ENCODE results near the gene NUMB. TPM values are rescaled to one million over a fixed set of nuclear protein-coding genes. Genes with fewer than 3 reads are reported as not detected.

Gene NUMB
- total RNA-seq, 1 experiment from 2014 or later: 42.0 TPM

DNA sequence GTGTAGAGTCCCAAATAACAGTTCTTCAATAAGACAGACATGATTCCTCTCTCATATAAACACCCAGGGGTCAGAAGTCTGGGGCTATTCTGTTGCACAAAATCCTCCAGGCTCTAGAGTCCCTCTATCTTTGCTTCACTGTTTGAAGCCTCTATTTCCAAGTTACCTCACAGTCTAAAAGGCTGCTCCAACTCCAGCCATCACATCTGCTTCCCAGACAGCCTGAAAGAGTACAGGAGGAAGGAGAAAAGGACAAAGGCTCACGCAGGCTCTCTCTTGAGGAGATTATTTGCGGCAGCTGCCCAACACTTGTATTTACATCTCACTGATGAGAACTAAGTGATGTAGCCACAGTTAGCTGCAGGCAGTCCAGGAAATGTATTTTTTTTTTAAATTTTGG, 214.6 kb downstream of the NUMB start:
- Mint-ChIP-seq H3K27me3 (ENCODE audit: low read depth) (peaks cover 15% of the 10 kb centered on the region), H3K9me3 (no peaks in the 10 kb centered on the region), H3K36me3 (no peaks in the 10 kb centered on the region; the same call in 1 of the 2 replicates), H3K27ac (no peak overlapping the region), H3K4me3 (no peak overlapping the region), H3K4me1 (peaks cover 25% of the 10 kb centered on the region)
- POLR2A ChIA-PET: no interaction called here
- DNase-seq (ENCODE audit: low spot score) (no peak), ATAC-seq (no peak)
- TF ChIP-seq GTF2I (CRISPR knock-in tag; conservative IDR thresholded peaks at IDR 0.05) (peak; percentile 85; the same call in 1 of the 2 replicates), NFE2L1 (CRISPR knock-in tag; IDR thresholded peaks at IDR 0.05) (no peak)
- CTCF ChIA-PET: no interaction called here

DNA sequence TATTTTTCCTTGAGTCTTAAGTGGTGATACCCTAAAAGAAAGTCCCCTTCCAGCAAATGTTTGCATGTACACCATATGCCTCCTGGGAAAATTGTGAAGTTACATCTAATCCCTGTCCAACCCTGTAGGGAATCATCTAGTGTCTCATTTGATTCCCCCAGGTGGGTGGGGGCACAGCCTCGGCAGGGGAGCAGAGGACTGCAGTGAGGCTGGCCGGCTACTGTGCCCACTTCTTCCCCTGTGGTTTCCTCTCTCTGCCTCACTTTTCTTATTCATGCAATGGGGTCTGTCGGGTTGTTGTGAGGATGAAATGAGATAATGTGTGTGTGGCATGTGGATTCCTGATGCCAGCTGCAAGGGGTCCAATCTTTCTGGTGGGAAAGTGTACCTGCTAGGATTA, 215.0 kb downstream of the NUMB start:
- Mint-ChIP-seq H3K36me3 (no peaks in the 10 kb centered on the region; the same call in 1 of the 2 replicates), H3K27me3 (ENCODE audit: low read depth) (peaks cover 19% of the 10 kb centered on the region), H3K9me3 (no peaks in the 10 kb centered on the region), H3K27ac (no peak overlapping the region), H3K4me3 (no peak overlapping the region), H3K4me1 (peaks cover 29% of the 10 kb centered on the region)
- ChIA-PET CTCF (interaction anchor here (0.8 kb wide), 1 partner anchor 11 kb away, joined by 4 read pairs; no protein-coding TSS in a partner anchor), POLR2A (no interaction called here)
- DNase-seq (ENCODE audit: low spot score) (no peak), ATAC-seq (no peak)
- TF ChIP-seq ZNF232 (CRISPR knock-in tag; IDR thresholded peaks at IDR 0.05) (no peak), JUN (CRISPR knock-in tag; IDR thresholded peaks at IDR 0.05) (no peak), TEAD1 (CRISPR knock-in tag; IDR thresholded peaks at IDR 0.05) (no peak)
- TF ChIP-seq, protein P1, sequence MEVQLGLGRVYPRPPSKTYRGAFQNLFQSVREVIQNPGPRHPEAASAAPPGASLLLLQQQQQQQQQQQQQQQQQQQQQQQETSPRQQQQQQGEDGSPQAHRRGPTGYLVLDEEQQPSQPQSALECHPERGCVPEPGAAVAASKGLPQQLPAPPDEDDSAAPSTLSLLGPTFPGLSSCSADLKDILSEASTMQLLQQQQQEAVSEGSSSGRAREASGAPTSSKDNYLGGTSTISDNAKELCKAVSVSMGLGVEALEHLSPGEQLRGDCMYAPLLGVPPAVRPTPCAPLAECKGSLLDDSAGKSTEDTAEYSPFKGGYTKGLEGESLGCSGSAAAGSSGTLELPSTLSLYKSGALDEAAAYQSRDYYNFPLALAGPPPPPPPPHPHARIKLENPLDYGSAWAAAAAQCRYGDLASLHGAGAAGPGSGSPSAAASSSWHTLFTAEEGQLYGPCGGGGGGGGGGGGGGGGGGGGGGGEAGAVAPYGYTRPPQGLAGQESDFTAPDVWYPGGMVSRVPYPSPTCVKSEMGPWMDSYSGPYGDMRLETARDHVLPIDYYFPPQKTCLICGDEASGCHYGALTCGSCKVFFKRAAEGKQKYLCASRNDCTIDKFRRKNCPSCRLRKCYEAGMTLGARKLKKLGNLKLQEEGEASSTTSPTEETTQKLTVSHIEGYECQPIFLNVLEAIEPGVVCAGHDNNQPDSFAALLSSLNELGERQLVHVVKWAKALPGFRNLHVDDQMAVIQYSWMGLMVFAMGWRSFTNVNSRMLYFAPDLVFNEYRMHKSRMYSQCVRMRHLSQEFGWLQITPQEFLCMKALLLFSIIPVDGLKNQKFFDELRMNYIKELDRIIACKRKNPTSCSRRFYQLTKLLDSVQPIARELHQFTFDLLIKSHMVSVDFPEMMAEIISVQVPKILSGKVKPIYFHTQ (CRISPR knock-in tag; IDR thresholded peaks at IDR 0.05): no peak

DNA sequence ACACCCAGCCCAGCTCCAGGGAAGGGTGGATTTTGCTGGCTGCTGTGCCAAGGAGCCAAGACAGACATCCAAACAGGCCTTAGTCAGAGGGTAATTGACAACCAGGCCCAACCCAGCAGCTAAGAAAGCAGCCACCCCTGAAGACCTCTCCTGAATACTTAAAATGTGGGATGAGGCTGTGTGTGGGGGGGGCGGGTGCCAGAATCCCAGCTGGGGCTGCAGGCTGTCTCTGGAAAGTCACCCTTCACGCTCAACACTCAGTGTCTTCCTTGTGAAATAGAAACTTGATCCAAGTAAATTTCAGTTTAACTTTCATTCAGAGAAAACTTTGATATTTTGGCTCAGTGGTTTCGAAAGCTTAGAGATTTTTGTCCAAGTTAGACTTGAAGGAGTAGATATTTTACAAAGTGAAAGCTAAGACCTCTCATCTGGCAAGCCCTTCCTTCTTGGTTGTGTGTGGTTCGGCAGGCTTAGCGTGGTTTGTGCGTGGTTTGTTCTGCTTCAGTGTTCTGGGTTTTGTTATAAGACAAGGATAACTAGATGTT, 215.9 kb downstream of the NUMB start:
- 0 out of 2 replicates have a peak overlapping the region, but pooled peaks have one; percentile 75 for H3K27ac Mint-ChIP-seq
- no peak overlapping the region for H3K4me3 Mint-ChIP-seq
- ChIA-PET POLR2A (interaction anchor here (0.6 kb wide), 1 partner anchor 337 kb away, joined by 4 read pairs; no protein-coding TSS in a partner anchor), CTCF (interaction anchor here (0.8 to 2.2 kb wide), 2 partner anchors 10 kb away, joined by 4 to 6 read pairs; no protein-coding TSS in a partner anchor)
- no peaks in the 10 kb centered on the region for H3K9me3 Mint-ChIP-seq
- no peak for ATAC-seq
- H3K36me3 Mint-ChIP-seq: no peaks in the 10 kb centered on the region; the same call in 1 of the 2 replicates
- H3K27me3 Mint-ChIP-seq (ENCODE audit: low read depth): peaks cover 22% of the 10 kb centered on the region
- no peak for DNase-seq (ENCODE audit: low spot score)
- H3K4me1 Mint-ChIP-seq: peaks cover 30% of the 10 kb centered on the region
- TF ChIP-seq, protein P2, sequence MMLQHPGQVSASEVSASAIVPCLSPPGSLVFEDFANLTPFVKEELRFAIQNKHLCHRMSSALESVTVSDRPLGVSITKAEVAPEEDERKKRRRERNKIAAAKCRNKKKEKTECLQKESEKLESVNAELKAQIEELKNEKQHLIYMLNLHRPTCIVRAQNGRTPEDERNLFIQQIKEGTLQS (CRISPR knock-in tag; conservative IDR thresholded peaks at IDR 0.05): no peak
- TF ChIP-seq, protein P3, sequence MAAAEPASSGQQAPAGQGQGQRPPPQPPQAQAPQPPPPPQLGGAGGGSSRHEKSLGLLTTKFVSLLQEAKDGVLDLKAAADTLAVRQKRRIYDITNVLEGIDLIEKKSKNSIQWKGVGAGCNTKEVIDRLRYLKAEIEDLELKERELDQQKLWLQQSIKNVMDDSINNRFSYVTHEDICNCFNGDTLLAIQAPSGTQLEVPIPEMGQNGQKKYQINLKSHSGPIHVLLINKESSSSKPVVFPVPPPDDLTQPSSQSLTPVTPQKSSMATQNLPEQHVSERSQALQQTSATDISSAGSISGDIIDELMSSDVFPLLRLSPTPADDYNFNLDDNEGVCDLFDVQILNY (CRISPR knock-in tag; IDR thresholded peaks at IDR 0.05): no peak
- TF ChIP-seq, protein P4, sequence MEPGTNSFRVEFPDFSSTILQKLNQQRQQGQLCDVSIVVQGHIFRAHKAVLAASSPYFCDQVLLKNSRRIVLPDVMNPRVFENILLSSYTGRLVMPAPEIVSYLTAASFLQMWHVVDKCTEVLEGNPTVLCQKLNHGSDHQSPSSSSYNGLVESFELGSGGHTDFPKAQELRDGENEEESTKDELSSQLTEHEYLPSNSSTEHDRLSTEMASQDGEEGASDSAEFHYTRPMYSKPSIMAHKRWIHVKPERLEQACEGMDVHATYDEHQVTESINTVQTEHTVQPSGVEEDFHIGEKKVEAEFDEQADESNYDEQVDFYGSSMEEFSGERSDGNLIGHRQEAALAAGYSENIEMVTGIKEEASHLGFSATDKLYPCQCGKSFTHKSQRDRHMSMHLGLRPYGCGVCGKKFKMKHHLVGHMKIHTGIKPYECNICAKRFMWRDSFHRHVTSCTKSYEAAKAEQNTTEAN (CRISPR knock-in tag; IDR thresholded peaks at IDR 0.05): no peak
- TF ChIP-seq, protein P5, sequence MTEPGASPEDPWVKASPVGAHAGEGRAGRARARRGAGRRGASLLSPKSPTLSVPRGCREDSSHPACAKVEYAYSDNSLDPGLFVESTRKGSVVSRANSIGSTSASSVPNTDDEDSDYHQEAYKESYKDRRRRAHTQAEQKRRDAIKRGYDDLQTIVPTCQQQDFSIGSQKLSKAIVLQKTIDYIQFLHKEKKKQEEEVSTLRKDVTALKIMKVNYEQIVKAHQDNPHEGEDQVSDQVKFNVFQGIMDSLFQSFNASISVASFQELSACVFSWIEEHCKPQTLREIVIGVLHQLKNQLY (CRISPR knock-in tag; IDR thresholded peaks at IDR 0.05): no peak
- TF ChIP-seq RELA (CRISPR knock-in tag; IDR thresholded peaks at IDR 0.05; ENCODE audit: borderline replicate concordance) (no peak), ZNF219 (CRISPR knock-in tag; IDR thresholded peaks at IDR 0.05; ENCODE audit: borderline replicate concordance) (no peak), ZNF138 (CRISPR knock-in tag; conservative IDR thresholded peaks at IDR 0.05) (no peak), CBFB (CRISPR knock-in tag; IDR thresholded peaks at IDR 0.05; ENCODE audit: low read depth) (no peak), JAZF1 (CRISPR knock-in tag; IDR thresholded peaks at IDR 0.05) (no peak), NR1H2 (CRISPR knock-in tag; IDR thresholded peaks at IDR 0.05) (no peak)
- TF ChIP-seq, protein P6, sequence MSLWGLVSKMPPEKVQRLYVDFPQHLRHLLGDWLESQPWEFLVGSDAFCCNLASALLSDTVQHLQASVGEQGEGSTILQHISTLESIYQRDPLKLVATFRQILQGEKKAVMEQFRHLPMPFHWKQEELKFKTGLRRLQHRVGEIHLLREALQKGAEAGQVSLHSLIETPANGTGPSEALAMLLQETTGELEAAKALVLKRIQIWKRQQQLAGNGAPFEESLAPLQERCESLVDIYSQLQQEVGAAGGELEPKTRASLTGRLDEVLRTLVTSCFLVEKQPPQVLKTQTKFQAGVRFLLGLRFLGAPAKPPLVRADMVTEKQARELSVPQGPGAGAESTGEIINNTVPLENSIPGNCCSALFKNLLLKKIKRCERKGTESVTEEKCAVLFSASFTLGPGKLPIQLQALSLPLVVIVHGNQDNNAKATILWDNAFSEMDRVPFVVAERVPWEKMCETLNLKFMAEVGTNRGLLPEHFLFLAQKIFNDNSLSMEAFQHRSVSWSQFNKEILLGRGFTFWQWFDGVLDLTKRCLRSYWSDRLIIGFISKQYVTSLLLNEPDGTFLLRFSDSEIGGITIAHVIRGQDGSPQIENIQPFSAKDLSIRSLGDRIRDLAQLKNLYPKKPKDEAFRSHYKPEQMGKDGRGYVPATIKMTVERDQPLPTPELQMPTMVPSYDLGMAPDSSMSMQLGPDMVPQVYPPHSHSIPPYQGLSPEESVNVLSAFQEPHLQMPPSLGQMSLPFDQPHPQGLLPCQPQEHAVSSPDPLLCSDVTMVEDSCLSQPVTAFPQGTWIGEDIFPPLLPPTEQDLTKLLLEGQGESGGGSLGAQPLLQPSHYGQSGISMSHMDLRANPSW (CRISPR knock-in tag; conservative IDR thresholded peaks at IDR 0.05; ENCODE audit: low read depth): no peak
- TF ChIP-seq, protein P7, sequence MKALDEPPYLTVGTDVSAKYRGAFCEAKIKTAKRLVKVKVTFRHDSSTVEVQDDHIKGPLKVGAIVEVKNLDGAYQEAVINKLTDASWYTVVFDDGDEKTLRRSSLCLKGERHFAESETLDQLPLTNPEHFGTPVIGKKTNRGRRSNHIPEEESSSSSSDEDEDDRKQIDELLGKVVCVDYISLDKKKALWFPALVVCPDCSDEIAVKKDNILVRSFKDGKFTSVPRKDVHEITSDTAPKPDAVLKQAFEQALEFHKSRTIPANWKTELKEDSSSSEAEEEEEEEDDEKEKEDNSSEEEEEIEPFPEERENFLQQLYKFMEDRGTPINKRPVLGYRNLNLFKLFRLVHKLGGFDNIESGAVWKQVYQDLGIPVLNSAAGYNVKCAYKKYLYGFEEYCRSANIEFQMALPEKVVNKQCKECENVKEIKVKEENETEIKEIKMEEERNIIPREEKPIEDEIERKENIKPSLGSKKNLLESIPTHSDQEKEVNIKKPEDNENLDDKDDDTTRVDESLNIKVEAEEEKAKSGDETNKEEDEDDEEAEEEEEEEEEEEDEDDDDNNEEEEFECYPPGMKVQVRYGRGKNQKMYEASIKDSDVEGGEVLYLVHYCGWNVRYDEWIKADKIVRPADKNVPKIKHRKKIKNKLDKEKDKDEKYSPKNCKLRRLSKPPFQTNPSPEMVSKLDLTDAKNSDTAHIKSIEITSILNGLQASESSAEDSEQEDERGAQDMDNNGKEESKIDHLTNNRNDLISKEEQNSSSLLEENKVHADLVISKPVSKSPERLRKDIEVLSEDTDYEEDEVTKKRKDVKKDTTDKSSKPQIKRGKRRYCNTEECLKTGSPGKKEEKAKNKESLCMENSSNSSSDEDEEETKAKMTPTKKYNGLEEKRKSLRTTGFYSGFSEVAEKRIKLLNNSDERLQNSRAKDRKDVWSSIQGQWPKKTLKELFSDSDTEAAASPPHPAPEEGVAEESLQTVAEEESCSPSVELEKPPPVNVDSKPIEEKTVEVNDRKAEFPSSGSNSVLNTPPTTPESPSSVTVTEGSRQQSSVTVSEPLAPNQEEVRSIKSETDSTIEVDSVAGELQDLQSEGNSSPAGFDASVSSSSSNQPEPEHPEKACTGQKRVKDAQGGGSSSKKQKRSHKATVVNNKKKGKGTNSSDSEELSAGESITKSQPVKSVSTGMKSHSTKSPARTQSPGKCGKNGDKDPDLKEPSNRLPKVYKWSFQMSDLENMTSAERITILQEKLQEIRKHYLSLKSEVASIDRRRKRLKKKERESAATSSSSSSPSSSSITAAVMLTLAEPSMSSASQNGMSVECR (CRISPR knock-in tag; IDR thresholded peaks at IDR 0.05; ENCODE audit: borderline replicate concordance): no peak

Data from WTC11 (cell line).